HG03378 (cell line): ENCODE data around the gene DDX41.
"Not testable (repeated sequence)": the region's sequence is repeated elsewhere in the genome, so short reads cannot be mapped to it uniquely, and the experiment has no call there.

ENCODE experiments used
- ATAC-seq: cut with Tn5 transposase; IDR thresholded peaks from one replicate; pipeline ENCODE4 v1.9.1; 2021; ENCODE audit warnings: mild to moderate bottlenecking, moderate library complexity; ENCODE audit not compliant: unreplicated experiment

The DDX41 gene

GRCh38 chr5:177537389-177538361, 20.9 kb upstream of the DDX41 start:
- ATAC-seq = no peak

GRCh38 chr5:177536386-177536785, 19.6 kb upstream of the DDX41 start:
- no peak for ATAC-seq

GRCh38 chr5:177535125-177535524, 18.4 kb upstream of the DDX41 start:
- no peak for ATAC-seq

- not testable (repeated sequence) for ATAC-seq
These were observed 17.7 kb upstream of the DDX41 start for GRCh38 chr5:177534433-177534832.

- no peak for ATAC-seq
These were observed 14.6 kb upstream of the DDX41 start for GRCh38 chr5:177531209-177531940.

GRCh38 chr5:177530638-177531037, 13.9 kb upstream of the DDX41 start:
- ATAC-seq = no peak

GRCh38 chr5:177529247-177530203, 12.8 kb upstream of the DDX41 start:
- ATAC-seq = no peak

GRCh38 chr5:177528631-177529030, 11.9 kb upstream of the DDX41 start:
- ATAC-seq = no peak

- ATAC-seq = no peak
These were observed 10.8 kb upstream of the DDX41 start for GRCh38 chr5:177527595-177527994.

- ATAC-seq = no peak
These were observed 10.0 kb upstream of the DDX41 start for GRCh38 chr5:177526791-177527190.

- ATAC-seq = no peak
These were observed 9.4 kb upstream of the DDX41 start for GRCh38 chr5:177526191-177526590.

GRCh38 chr5:177524941-177525655, 8.3 kb upstream of the DDX41 start:
- no peak for ATAC-seq

GRCh38 chr5:177524539-177524900, 7.8 kb upstream of the DDX41 start:
- no peak for ATAC-seq

GRCh38 chr5:177523711-177524538, 7.2 kb upstream of the DDX41 start:
- no peak for ATAC-seq

GRCh38 chr5:177520916-177521513, 4.3 kb upstream of the DDX41 start:
- no peak for ATAC-seq

- ATAC-seq = no peak
These were observed 3.5 kb upstream of the DDX41 start for GRCh38 chr5:177520271-177520670.

- no peak for ATAC-seq
These were observed 2.9 kb upstream of the DDX41 start for GRCh38 chr5:177519463-177520235.

GRCh38 chr5:177515580-177515979, 1.2 kb downstream of the DDX41 start:
- no peak for ATAC-seq
